GM12873 (cell line): ENCODE results near the gene DPP10.

Experiments used
- CTCF ChIP-seq: IDR thresholded peaks from 2 replicates; pipeline ENCODE4 v1.5.1; 2012; ENCODE audit warnings: low read depth, mild to moderate bottlenecking, moderate library complexity, low read length, control low read depth; ENCODE audit not compliant: insufficient read depth; ENCODE audit errors: missing control alignments

DPP10 gene

GRCh38 chr2:115036818-115037217 is 594.4 kb downstream of the DPP10 start:
- TF ChIP-seq CTCF: no peak

- TF ChIP-seq CTCF: no peak
Observed at GRCh38 chr2:115057473-115057872, 615.0 kb downstream of the DPP10 start.

GRCh38 chr2:115070002-115070401 is 627.6 kb downstream of the DPP10 start:
- no peak for TF ChIP-seq CTCF

GRCh38 chr2:115071534-115071933 is 629.1 kb downstream of the DPP10 start:
- TF ChIP-seq CTCF: no peak

GRCh38 chr2:115075800-115076199 is 633.4 kb downstream of the DPP10 start:
- no peak for TF ChIP-seq CTCF

GRCh38 chr2:115077626-115078025 is 635.2 kb downstream of the DPP10 start:
- TF ChIP-seq CTCF: no peak

- TF ChIP-seq CTCF: no peak
Observed at GRCh38 chr2:115083225-115083624, 640.8 kb downstream of the DPP10 start.
